GM23338 (cell line): ENCODE measurements around the gene FUNDC1. TPM values are rescaled to one million over a fixed set of nuclear protein-coding genes. Genes with fewer than 3 reads are reported as not detected.

ENCODE experiments used
- ATAC-seq: fragments of 200-7000 bp; cut with Tn5 transposase; 3 replicates; pipeline ENCODE4 v1.9.1; 2020
- DNase-seq: peaks from one replicate; pipeline ENCODE4 v3.0.0-alpha.2; 2015; ENCODE audit warnings: low spot score
- H2AFZ ChIP-seq: fragments of 200-600 bp; sonication (generic); 2 replicates; pipeline ENCODE4 v1.8.0; 2016; ENCODE audit warnings: antibody characterized with exemption, mild to moderate bottlenecking, moderate library complexity
- H3F3A ChIP-seq: fragments of 200-600 bp; sonication (generic); replicated peaks from 2 replicates; pipeline ENCODE4 v1.8.0; 2017; ENCODE audit warnings: antibody characterized with exemption, mixed run types, low read depth
- H3K27ac ChIP-seq: fragments of 200-600 bp; sonication (generic); 2 replicates; pipeline ENCODE4 v1.6.1; 2016; ENCODE audit warnings: low read depth
- H3K27me3 ChIP-seq: fragments of 200-600 bp; sonication (generic); 2 replicates; pipeline ENCODE4 v1.8.0; 2016; ENCODE audit warnings: mild to moderate bottlenecking, mixed run types, moderate library complexity; ENCODE audit not compliant: insufficient read depth
- H3K36me3 ChIP-seq: fragments of 200-600 bp; sonication (generic); 2 replicates; pipeline ENCODE4 v1.8.0; 2016; ENCODE audit warnings: mild to moderate bottlenecking; ENCODE audit not compliant: insufficient read depth
- H3K4me1 ChIP-seq: fragments of 200-600 bp; sonication (generic); 2 replicates; pipeline ENCODE4 v1.8.0; 2016; ENCODE audit warnings: mild to moderate bottlenecking, moderate library complexity; ENCODE audit not compliant: insufficient read depth
- H3K4me2 ChIP-seq: fragments of 200-600 bp; sonication (generic); 2 replicates; pipeline ENCODE4 v1.7.1; 2017; ENCODE audit warnings: mixed run types
- H3K4me3 ChIP-seq: fragments of 200-600 bp; sonication (generic); 2 replicates; pipeline ENCODE4 v1.6.1; 2016; ENCODE audit warnings: mixed run types
- H3K79me2 ChIP-seq: fragments of 200-600 bp; sonication (generic); replicated peaks from 2 replicates; pipeline ENCODE4 v1.8.0; 2017; ENCODE audit warnings: mild to moderate bottlenecking; ENCODE audit not compliant: insufficient read depth
- H3K9me2 ChIP-seq: fragments of 200-600 bp; sonication (generic); 2 replicates; pipeline ENCODE4 v1.8.0; 2017; ENCODE audit not compliant: insufficient read depth
- H4K20me1 ChIP-seq: fragments of 200-600 bp; sonication (generic); replicated peaks from 2 replicates; pipeline ENCODE4 v1.8.0; 2017; ENCODE audit warnings: mild to moderate bottlenecking; ENCODE audit not compliant: insufficient read depth
- H3K27ac Mint-ChIP-seq: 2 replicates; pipeline ENCODE4 v1.8.0; 2020; ENCODE audit warnings: inconsistent platforms, mild to moderate bottlenecking, moderate library complexity, mixed read lengths
- H3K27me3 Mint-ChIP-seq: 3 replicates; pipeline ENCODE4 v1.8.0; 2022; ENCODE audit warnings: low read depth, mild to moderate bottlenecking, moderate library complexity, mixed read lengths, inconsistent platforms; ENCODE audit not compliant: insufficient read depth, poor library complexity
- H3K36me3 Mint-ChIP-seq: 3 replicates; pipeline ENCODE4 v1.8.0; 2021; ENCODE audit warnings: low read depth, mild to moderate bottlenecking, inconsistent platforms, moderate library complexity, mixed read lengths
- H3K4me1 Mint-ChIP-seq: 3 replicates; pipeline ENCODE4 v1.8.0; 2020; ENCODE audit warnings: mild to moderate bottlenecking, inconsistent platforms, mixed read lengths
- H3K4me3 Mint-ChIP-seq: 3 replicates; pipeline ENCODE4 v1.8.0; 2021; ENCODE audit warnings: moderate library complexity, mild to moderate bottlenecking, inconsistent platforms, mixed read lengths
- H3K9me3 Mint-ChIP-seq: 3 replicates; pipeline ENCODE4 v1.8.0; 2020; ENCODE audit warnings: moderate library complexity, mild to moderate bottlenecking, inconsistent platforms, mixed read lengths
- ETS1 ChIP-seq: IDR thresholded peaks from 2 replicates; pipeline ENCODE4 v1.6.1; 2016; ENCODE audit warnings: antibody characterized with exemption
- EZH2 ChIP-seq: fragments of 200-600 bp; sonication (generic); IDR thresholded peaks from one replicate; pipeline ENCODE4 v1.8.0; 2017; ENCODE audit warnings: antibody characterized with exemption, mild to moderate bottlenecking, low read depth; ENCODE audit not compliant: unreplicated experiment
- JUNB ChIP-seq: IDR thresholded peaks from one replicate; pipeline ENCODE4 v1.6.1; 2016; ENCODE audit warnings: antibody characterized with exemption; ENCODE audit not compliant: unreplicated experiment
- NANOG ChIP-seq: IDR thresholded peaks from 2 replicates; pipeline ENCODE4 v1.6.1; 2016; ENCODE audit warnings: antibody characterized with exemption, borderline replicate concordance
- POLR2AphosphoS5 ChIP-seq: IDR thresholded peaks from 2 replicates; pipeline ENCODE4 v1.6.1; 2016; ENCODE audit warnings: antibody characterized with exemption, low read depth
- REST ChIP-seq: IDR thresholded peaks from one replicate; pipeline ENCODE4 v1.6.1; 2018; ENCODE audit warnings: antibody characterized with exemption; ENCODE audit not compliant: unreplicated experiment
- ZNF114 ChIP-seq: fragments of 250-450 bp; sonication (Bioruptor Pico); IDR thresholded peaks from 2 replicates; pipeline ENCODE4 v1.5.0; 2020; ENCODE audit warnings: mild to moderate bottlenecking, moderate library complexity
- ZNF331 ChIP-seq: fragments of 250-450 bp; sonication (Bioruptor Pico); IDR thresholded peaks from 2 replicates; pipeline ENCODE4 v1.5.0; 2020; ENCODE audit warnings: low read depth, mild to moderate bottlenecking, moderate library complexity
- ZNF462 ChIP-seq: fragments of 250-450 bp; sonication (Bioruptor Pico); IDR thresholded peaks from 2 replicates; pipeline ENCODE4 v1.5.0; 2020; ENCODE audit warnings: mild to moderate bottlenecking, moderate library complexity
- polyA plus RNA-seq: library from polyadenylated mRNA; unstranded; fragments of >200 nt; fragmentation: Nextera tagmentation; extraction: Ambion mirVana; gene quantifications from 2 replicates; pipeline ENCODE4 v1.2.1, GENCODE V29; 2016
- total RNA-seq: library from RNA; depleted of rRNA; stranded (reverse); fragments of >200 nt; shearing (Covaris generic); gene quantifications from 2 replicates; pipeline ENCODE4 v1.2.3, GENCODE V29; 2014

FUNDC1 gene
- total and polyA plus RNA-seq, 2 experiments from 2014 or later = 10.0 to 44.0 TPM

- Mint-ChIP-seq H3K9me3 (peaks cover 22% of the 10 kb centered on the region), H3K27me3 (peaks cover 2% of the 10 kb centered on the region), H3K36me3 (peaks cover 9% of the 10 kb centered on the region; the same call in 2 of the 3 replicates), H3K27ac (no peak overlapping the region), H3K4me3 (no peak overlapping the region), H3K4me1 (no peaks in the 10 kb centered on the region)
- no peak for ATAC-seq
- H4K20me1 ChIP-seq = no peaks in the 10 kb centered on the region
- no peaks in the 10 kb centered on the region for H3F3A ChIP-seq
- H3K9me2 ChIP-seq = no peaks in the 10 kb centered on the region
- H3K4me3 ChIP-seq = no peak overlapping the region
- H3K27ac ChIP-seq = no peak overlapping the region
- no peaks in the 10 kb centered on the region for H3K4me1 ChIP-seq
- no peak overlapping the region for H2AFZ ChIP-seq
- TF ChIP-seq ZNF462 (CRISPR knock-in tag) (no peak), EZH2 (no peak), POLR2AphosphoS5 (no peak), ZNF114 (CRISPR knock-in tag) (no peak), JUNB (no peak), NANOG (no peak)
- DNase-seq = no peak
- H3K36me3 ChIP-seq = no peaks in the 10 kb centered on the region
- no peaks in the 10 kb centered on the region for H3K27me3 ChIP-seq
- no peak overlapping the region for H3K4me2 ChIP-seq
- no peaks in the 10 kb centered on the region for H3K79me2 ChIP-seq
These were observed 29.8 kb upstream of the FUNDC1 start for GRCh38 chrX:44572340-44572938.

DNA sequence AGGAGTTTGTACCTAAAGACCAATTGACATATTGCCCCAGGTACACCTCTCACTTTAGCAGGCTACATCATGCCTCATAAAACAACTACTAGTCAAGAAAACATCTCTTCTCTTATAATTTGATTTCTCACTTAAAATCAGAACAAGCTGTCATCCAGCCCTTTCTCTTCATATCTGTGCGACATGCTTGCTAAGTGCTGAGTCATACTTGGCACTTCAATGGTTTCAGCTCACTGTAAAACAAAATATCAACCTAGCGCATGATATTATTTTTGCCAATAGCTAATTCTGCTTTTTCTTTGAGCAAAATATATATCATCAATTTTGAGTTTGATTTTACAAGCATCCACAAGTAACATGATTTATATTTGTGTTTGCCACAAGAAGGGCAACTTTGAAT lies 27.9 kb upstream of the FUNDC1 start:
- no peak overlapping the region for H2AFZ ChIP-seq
- peaks cover 9% of the 10 kb centered on the region; the same call in 2 of the 3 replicates for H3K36me3 Mint-ChIP-seq
- H3K4me3 Mint-ChIP-seq = no peak overlapping the region

More for the DNA sequence above, 27.9 kb upstream of the FUNDC1 start:
- H3K36me3 ChIP-seq = no peaks in the 10 kb centered on the region
- no peak overlapping the region for H3K27ac Mint-ChIP-seq
- H3K4me3 ChIP-seq = no peak overlapping the region
- H3K4me2 ChIP-seq = no peak overlapping the region
- no peaks in the 10 kb centered on the region for H3F3A ChIP-seq
- H4K20me1 ChIP-seq = no peaks in the 10 kb centered on the region
- peaks cover 22% of the 10 kb centered on the region for H3K9me3 Mint-ChIP-seq
- H3K27me3 ChIP-seq = no peaks in the 10 kb centered on the region
- no peaks in the 10 kb centered on the region for H3K79me2 ChIP-seq
- H3K9me2 ChIP-seq = no peaks in the 10 kb centered on the region
- no peak overlapping the region for H3K27ac ChIP-seq
- TF ChIP-seq JUNB = no peak
- TF ChIP-seq POLR2AphosphoS5 = no peak
- no peak for TF ChIP-seq REST
- TF ChIP-seq ZNF331 = no peak
- no peak for TF ChIP-seq EZH2
- TF ChIP-seq NANOG = no peak
- TF ChIP-seq ZNF114 (CRISPR knock-in tag) = no peak
- TF ChIP-seq ETS1 = no peak
- no peak for ATAC-seq
- peaks cover 2% of the 10 kb centered on the region for H3K27me3 Mint-ChIP-seq
- DNase-seq = no peak
- no peaks in the 10 kb centered on the region for H3K4me1 Mint-ChIP-seq
- H3K4me1 ChIP-seq = no peaks in the 10 kb centered on the region
